ENCODE results near the gene AQP12B.
"Not testable (repeated sequence)": the region's sequence is repeated elsewhere in the genome, so short reads cannot be mapped to it uniquely, and the experiment has no call there.

The AQP12B gene

DNA sequence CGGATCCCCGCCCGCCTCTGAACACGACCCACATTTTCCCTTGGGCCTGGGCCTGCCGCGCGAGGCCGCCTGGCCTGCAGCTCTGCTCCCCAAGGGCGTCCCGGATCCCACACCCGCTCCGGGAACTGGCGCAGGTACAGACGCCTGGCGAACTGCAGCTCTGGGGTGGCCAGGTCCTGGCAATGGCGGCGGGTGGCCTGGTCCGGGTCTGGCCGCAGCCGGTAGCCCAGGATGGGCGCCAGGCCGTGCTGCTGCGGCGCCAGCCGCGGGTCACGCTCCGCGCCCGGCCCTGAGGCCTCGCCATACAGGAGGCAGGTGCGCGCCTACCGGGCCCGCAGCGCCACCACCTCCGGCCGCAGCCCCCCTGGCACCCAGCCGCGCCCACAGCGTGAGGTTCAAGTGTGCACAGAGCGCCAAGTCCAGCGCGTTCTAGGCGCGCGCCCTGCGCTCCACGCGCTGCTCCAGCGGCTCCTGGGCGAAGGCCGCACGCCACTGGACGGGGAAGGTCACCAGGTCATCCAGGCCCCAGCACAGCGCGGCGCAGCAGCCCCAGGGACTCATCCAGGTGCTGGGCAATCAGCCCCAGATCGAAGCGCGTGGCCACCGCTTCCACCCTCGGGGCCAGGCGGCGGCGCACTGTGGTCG lies 18.5 kb upstream of the AQP12B start:
- DNase-seq (ENCODE audit: low spot score) = no peak

DNA sequence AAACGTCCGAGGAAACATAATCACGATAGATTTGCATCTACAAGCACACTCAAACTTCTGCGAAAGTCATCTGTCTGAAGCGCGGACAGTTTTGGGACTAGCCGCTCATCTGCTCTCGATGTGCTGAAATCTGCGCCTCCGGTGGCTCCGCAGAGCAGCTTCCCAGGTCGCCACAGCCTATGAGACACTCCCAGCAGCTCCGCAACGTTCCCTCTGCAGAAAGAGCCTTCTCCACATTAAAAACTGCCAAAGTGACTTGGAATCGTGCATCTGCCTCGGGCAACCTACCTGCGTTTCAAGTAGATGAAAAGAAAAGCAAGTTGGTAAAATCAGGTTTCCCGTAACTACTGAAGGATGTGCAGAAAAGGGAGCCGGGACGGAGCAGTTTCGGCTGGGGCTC lies 17.9 kb upstream of the AQP12B start:
- not testable (repeated sequence) for DNase-seq (ENCODE audit: low spot score)

DNA sequence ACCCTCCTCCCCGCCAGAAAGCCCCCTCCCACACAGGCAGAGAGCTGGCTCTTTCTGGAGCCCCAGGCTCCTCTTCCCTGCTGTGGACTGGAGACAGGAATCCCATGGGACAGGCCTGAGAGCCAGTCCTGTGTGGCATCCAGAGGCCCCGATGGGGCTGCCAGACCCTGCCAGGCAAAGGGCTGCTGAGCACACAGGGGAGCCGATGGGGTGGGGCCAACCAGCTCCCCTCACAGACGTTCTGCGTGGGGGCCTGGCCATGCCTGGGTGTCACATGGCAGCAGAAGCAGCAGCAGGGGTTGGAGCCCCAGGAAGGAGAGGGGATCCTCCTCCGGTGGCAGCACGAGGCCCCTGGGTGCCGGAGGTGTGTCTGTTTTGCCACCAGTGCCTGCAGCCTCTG lies 17.1 kb upstream of the AQP12B start:
- not testable (repeated sequence) for DNase-seq (ENCODE audit: low spot score)

DNA sequence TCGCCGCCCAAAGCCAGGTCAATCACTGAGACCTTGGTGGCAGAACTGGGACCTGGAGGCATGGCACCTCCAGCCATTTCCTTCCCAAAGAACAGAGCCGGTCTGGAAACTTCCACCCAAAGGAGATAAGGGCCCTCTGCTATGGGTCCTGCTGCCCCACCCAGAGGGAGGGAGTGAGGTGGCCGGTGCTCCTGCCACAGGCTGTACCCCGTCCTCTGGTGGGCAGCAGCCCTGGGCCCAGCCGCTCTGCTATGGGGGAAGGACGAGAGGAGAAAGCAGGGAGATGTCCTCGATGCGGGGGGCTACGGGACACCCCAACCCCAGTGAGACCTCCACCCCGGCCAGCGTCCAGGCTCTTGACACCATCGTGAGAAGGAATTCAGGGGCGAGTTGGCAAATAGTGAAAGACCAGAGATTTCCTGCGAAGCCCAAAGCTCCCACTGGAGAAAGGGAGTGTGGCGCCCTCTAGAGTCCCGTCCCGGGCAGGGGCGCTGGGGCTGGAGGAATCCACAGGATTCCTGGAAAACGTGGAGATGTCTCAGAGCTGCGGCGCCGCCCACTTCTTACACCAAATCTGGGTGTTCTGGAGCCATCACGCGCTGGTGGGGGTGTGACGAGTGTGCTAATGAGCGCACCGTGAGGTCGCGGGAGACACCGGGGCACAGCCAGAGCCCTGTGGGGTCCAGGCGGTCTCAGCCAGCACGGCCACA lies 16.3 kb upstream of the AQP12B start:
- not testable (repeated sequence) for DNase-seq (ENCODE audit: low spot score)

DNA sequence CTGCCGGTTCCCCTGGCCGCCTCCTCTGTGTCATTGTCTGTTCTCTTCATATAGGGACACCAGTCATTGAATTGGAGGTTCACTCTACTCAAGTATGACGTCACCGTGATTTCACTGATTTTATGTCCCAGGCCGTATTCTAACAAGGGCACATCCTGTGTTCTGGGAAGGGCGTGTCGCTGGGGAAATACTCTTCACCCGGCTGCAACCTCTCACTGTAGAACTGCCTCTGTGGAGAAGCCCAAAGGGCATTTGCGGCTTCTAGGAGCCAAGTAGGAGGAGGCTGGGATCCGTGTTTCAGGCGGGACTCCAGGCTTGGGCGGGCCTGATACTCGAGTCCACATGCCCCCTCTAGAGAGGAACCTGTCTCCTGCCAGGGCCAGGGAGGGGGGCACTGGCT lies 13.8 kb upstream of the AQP12B start:
- not testable (repeated sequence) for DNase-seq (ENCODE audit: low spot score)

DNA sequence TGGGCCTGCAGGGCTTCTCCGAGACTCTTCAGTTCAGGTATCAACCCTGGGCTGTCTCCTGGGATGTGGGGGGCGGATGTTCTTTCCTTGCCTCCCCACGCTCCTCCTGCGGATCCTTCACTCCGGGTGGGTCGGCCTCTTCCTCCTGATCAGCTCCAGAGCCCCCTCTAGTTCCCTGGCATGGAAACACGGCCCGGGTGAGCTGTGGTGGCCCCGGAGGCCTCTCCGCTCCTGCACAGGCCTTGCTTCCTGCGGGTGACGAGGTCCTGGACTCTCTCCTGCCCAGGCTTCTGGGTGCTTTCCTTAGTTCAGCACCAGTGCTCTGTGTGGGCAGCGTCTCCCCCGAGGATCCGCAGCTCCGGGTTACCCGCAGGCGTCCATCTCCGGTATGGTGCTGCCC lies 12.9 kb upstream of the AQP12B start:
- DNase-seq (ENCODE audit: low spot score) = not testable (repeated sequence)

DNA sequence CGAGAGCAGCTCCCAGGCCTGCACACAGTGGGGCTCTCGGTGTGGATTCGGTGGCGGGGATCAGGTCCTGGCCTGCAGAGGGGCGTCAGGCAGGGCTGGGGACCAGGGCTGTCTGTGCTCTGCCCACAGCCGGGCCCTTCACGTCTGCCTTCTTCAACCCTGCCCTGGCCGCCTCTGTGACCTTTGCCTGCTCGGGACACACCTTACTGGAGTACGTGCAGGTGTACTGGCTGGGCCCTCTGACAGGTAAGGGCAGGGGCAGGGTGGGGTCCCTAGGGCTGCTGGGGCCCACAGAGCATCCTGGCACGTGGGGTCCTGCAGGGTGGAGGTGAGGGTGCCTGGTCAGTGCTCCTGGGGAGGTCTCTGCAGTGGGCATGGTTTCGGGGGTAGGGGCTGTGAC lies 11.6 kb upstream of the AQP12B start:
- not testable (repeated sequence) for DNase-seq (ENCODE audit: low spot score)

DNA sequence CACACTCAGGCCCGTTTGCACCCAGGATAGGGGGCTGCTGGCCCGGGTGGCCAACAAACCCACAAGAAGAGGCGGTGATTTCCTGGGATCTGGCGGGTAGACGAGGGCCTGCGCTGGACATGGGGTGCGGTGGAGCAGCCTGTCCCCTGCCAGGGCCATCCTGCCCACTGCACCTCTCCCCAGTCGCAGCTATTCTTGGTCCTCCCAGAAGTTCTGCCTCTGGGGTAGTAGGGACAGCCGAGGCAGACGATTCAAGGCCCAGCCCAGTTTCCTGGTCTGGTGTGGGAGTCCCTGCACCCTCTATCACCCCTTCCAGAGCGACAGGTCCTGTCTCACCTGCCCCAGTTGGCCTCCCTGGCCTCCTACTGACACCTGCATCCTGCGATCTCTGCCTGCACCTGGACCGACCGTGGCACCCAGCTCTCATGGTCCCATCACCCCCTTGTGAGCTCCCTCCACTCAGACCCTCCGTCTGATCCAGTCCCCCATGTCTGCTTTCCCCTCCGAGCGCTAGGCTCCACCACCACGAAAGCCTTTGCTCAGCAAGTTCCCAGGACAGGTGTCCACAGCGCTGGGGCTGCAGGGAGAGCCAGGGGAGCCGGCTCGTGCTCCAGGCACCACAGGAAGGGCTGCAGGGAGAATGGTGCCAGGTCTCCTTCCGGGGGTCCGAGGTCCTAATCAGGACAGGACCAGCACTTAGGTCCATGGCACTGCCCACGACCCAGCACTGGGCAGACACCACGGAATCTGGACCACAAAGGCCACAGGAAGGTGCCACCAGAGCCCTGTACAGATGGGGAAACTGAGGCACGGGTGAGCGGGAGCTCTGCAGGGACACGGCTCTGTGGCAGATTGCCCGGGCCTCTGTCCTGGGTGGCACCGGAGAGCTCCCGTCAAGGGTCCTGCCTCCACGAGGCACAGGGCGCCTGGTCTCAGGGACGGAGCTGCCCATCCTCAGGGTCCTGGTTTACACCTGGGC lies 10.2 kb upstream of the AQP12B start:
- not testable (repeated sequence) for DNase-seq (ENCODE audit: low spot score)

DNA sequence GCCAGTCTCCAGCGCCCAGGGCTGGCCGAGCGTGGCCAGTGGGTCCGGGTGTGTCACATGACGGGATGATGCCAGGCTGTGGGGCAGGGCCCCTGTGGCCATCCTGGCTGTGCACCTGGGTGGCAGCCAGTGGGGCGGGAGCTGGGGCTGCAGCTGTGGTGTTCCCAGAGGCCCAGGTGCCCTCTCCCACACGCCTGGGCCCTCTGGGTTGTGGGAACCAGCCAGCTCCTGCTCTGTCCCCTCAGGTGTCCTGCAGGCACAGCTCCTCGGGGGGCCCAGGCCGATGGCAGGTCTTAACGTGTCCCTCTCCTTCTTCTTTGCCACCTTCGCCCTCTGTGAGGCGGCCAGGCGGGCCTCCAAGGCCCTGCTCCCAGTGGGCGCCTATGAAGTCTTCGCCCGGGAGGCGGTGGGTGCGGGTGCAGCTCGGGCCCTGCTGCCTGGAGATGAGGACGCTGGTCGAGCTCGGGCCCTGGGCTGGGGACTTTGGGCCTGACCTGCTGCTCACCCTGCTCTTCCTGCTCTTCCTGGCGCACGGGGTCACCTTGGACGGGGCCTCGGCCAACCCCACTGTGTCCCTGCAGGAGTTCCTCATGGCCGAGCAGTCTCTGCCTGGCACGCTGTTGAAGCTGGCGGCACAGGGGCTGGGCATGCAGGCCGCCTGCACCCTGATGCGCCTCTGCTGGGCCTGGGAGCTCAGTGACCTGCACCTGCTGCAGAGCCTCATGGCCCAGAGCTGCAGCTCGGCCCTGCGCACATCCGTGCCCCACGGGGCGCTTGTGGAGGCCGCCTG lies 9.1 kb upstream of the AQP12B start, which contains the start of gene AQP12A:
AQP12A (plus strand) TSS at position 236 of the 790 bp plus-strand sequence; CDS start at position 284, 48 bp downstream.
- DNase-seq (ENCODE audit: low spot score) = not testable (repeated sequence)

DNA sequence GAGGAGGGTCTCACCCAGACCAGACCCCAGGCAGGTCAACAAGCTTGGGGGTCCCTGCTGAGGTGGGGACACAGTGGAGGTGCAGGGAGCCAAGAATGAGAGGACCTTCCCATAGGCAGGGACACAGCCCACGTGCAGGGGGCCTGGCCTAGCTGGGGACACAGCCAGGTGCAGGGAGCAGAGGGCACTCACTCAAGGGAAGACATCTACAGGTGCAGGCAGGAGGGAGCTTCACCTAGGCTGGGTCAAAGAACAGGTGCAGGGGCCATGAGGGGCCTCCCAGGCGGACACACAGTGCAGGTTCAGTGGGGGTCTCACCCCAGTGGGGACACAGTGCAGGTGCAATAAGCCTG lies 8.4 kb upstream of the AQP12B start:
- DNase-seq (ENCODE audit: low spot score) = not testable (repeated sequence)

DNA sequence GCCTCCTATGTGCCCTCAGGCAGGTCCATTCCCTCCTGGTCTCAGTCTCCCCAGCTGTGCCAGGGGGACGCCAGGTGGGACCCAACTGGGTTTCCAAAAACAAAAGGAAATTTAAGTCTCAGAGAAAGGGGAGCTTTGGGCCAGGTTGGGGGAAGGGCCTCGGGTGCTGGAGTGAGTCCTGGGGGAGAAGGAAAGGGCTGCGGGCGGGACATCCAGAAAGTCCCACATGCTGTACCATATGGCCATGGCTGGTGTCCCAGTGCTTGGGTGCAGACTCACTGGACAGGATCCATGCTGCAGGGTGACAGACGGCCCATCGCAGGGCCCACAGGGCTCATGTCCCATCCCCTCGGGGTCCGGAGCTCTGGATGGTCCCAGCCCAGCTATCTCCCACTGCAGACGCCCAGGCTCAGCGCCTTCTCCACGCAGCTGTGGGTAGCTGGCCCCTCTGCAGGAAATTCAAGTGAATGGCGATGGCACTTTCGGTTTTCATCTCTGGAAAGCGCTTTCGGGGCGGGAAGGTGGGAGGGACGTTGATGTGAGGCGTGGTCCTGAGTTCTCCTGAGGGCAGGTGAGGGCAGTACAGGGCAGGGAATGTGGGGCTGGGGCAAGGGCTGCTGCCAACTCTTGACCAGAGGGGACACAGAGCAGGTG lies 7.9 kb upstream of the AQP12B start:
- DNase-seq (ENCODE audit: low spot score) = not testable (repeated sequence)

DNA sequence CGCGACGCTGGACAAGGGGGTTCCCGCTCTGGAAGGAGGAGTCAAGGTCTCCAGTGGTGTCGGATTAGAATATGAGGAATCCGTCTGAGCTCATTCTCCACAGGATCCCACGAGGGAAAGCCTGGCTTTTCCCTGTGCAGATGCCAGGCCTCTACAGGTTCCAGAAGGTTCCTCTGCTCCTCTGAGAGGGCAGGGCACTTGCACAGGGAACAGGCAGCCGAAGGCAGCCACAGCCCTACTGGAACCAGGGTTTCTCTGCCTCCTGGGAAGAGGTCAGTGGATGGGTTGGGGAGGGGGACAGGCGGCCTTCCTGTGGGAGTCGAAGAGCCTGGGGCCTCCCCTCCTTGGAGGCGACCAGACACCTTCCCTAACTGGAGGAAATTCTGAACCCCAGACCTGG lies 7.3 kb upstream of the AQP12B start:
- no peak for DNase-seq (ENCODE audit: low spot score)

DNA sequence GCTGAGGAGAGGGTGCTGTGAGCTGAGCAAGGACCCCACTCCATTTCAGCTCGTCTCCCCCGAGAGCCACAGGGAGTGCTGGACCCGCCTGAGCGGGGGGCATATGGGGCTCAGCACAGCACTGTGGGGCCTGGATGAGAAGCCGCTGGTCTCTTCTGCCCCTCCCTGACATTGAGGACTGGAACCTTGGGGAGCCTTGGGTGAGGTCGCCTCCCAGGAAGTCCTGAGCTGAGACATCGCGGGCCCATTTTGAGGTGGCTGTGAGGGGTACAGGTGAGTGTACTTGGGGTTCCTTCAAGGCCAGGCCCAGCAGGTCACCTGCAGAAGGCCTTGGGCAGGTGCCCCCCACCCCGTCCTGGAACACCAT lies 5.9 kb upstream of the AQP12B start:
- DNase-seq (ENCODE audit: low spot score) = no peak

DNA sequence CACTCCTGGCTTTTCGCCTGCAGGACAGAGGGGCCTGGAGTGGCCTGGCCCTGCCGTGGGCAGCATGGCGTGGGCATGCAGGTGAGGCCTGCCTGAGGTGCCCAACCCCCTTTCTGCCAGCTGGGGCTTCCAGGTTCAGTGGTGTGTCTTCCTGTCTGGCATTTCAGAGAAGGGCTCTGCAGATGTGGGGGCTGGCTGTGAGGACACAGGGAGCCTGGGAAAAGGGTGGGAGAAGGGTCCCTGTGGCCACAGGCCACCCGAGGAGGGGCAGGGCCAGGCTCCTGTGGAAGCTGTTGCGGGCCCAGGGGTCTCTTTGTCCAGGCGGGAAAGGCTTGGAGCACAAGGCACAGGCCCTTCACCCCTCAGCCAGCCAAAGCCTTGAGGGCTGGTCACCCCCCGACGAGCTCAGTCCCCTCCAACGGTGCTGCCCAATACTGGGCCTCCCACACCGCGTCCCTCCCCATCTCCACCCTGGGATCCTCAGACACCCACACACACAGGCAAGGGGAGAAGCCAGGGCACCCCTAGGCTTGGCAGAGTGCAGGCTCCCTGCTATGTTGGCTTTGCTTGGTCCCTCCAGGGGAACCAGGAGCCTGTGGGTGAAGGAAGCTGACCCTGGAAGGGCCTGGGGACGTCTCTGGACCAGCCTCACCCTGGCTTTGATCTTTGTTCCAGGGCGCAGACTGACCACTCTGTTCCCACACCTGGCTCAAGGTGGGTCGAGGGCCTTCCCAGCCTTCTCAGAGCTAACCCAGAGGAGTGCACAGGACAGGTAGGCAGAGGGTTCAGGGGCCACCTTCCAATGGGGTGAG lies 5.3 kb upstream of the AQP12B start:
- DNase-seq (ENCODE audit: low spot score) = no peak

DNA sequence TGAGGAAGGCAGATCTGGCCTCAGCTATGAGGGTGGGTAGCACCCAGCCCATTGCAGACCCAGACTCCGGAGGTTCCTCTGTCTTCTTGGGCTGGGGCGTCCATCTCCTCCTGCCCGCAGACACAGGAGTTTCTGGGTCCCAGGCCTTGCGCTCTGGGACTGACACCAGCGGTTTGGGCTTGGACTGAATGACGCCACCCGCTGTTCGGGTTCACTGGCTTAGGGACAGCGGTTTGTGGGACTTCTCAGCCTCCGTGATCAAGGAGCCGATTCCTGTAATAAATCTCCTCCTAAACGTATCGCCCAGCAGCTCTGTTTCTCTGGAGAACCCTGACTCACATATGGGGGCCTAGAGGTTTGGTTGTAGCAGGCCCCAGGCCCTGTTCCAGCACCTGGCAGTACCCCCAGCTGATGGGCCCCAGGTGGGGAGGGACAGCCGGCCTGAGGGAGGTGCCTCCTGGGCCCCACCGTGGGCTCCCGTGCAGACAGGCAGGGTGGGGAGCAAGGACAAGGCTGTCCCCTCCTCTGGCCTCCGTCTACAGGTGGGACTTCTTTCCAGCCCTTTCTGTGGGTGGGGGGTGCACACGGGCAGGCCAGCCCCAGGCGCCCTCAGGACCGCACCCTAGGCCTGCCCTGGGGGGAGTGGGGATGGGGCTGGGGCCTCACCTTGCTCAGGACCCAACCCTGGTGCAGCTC lies 4.5 kb upstream of the AQP12B start:
- DNase-seq (ENCODE audit: low spot score) = no peak

DNA sequence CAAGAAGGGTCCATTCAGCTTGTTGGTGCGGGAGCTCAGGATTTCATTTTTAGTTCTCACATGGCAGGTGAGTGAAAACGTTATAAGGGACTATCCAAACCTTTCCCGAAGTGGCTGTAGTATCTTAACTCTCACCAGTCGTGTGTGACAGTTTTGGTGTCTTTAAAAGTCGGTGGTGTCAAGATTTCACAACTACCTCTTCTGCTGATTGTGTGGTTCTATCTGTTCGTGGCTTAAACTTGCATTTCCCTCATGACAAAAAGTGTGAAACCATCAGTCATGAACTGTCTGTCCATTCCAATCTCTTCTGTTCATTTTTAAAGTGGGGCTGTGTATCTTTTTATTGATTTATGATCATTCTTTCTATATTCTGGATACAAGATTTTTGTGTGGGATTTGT lies 3.8 kb upstream of the AQP12B start:
- no peak for DNase-seq (ENCODE audit: low spot score)

DNA sequence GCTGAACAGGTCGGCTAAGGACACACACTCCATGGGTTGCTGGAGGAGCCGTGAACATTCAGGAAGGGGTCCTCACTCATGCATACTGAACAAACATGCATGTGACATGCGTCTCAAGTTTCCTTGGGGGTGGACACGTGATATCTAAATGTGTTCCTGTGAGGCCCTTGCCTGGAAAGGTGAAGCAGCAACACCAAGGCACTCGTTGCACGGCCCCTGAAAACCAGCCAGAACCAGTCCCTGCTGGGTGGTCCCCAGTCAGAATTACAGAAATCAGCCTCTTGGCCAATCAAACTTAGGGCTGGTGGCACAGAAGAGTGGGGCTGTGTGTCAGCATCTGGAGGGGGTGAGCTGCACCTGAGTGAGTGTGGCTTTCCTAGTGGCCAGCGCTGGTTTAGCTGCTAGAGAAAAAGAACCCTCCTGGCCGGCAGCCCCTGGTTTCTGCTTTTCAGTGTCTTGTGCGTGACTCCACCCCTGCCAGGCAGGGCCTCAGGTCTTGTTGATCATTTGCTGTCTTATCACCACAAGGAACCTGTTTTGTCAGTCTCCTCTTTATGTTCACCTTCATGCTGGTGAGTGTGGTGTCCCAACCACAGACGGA lies 3.2 kb upstream of the AQP12B start:
- DNase-seq (ENCODE audit: low spot score) = no peak

DNA sequence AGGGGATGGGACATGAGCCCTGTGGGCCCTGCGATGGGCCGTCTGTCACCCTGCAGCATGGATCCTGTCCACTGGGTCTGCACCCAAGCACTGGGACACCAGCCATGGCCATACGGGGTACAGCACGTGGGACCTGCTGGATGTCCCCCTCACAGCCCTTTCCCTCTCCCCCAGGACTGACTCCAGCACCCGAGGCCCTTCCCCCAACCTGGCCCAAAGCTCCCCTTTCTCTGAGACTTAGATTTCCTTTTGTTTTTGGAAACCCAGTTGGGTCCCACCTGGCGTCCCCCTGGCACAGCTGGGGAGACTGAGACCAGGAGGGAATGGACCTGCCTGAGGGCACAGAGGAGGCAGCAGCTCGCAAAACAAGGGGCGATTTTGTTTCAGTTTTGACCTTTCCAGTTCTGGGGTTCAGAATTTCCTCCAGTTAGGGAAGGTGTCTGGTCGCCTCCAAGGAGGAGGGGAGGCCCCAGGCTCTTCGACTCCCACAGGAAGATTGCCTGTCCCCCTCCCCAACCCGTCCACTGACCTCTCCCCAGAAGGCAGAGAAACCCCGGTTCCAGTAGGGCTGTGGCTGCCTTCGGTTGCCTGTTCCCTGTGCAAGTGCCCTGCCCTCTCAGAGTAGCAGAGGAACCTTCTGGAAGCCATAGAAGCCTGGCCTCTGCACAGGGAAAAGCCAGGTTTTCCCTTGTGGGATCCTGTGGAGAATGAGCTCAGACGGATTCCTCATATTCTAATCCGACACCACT lies 1.5 kb upstream of the AQP12B start:
- DNase-seq (ENCODE audit: low spot score) = not testable (repeated sequence)
